Measurements from ENCODE around the gene VPREB3.

DNA sequence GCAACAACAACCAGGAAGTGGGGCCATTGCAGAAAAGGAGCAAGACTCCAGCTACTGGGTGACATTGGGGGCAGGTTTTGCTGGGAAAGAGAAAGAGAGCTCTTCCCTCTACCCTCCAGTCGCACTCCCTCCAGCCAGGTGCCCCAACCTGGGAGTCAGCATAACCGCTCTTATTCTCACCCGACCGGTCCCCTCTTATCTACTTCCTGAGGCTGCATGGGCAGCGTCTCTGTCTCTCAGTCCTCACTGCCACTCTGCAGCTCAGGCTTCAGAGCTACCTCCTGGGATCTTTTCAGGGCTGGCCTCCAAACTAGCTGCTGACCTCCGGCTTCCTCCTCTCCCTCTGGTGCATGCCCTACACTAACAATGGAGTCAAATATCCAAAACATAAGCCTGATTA, 8.4 kb downstream of the VPREB3 start:
- no peak for TF ChIP-seq EP300 (IDR thresholded peaks at IDR 0.05)
- TF ChIP-seq CTCF (IDR thresholded peaks at IDR 0.05): no peak

All from sigmoid colon (tissue), 4 donors.